Stimulated activated CD8-positive, alpha-beta memory T cell treated with anti-CD3 and anti-CD28 coated beads, Interleukin-15, amount 100 ng/mL, for 1 hour (primary cell): ENCODE data around the gene GPX4.

Experiments
- DNase-seq: peaks from one replicate; pipeline ENCODE4 v3.0.0-alpha.2; 2020; ENCODE audit warnings: low read depth

GPX4 gene, protein sequence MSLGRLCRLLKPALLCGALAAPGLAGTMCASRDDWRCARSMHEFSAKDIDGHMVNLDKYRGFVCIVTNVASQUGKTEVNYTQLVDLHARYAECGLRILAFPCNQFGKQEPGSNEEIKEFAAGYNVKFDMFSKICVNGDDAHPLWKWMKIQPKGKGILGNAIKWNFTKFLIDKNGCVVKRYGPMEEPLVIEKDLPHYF

DNA sequence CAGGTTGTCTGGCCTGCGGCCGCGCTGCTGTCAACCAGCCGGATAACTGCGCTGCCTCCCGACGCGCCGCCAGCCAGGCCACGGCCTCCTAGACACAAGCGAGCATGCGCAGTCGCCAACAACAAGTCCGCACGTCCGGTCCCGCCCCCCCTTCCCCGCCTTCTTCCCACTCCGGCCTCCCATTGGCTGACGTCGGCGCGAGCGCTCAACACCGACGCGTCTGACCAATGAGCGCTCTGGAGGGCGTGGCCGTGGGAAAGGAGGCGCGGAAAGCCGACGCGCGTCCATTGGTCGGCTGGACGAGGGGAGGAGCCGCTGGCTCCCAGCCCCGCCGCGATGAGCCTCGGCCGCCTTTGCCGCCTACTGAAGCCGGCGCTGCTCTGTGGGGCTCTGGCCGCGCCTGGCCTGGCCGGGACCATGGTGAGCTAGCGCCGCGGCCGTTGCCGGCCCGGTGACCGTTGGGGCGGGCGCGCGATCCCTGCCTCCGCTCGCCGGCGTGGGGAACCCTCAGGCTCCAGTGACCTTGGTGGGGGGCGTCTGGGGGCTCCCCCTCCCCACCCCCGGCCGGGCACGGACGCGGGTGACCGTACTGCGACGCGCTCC lies at the start of gene GPX4:
Gene GPX4 (plus strand): TSS at position 287 of the 603 bp plus-strand sequence. CDS start 50 bp downstream, at position 337.
- peak; percentile 98 for DNase-seq

DNA sequence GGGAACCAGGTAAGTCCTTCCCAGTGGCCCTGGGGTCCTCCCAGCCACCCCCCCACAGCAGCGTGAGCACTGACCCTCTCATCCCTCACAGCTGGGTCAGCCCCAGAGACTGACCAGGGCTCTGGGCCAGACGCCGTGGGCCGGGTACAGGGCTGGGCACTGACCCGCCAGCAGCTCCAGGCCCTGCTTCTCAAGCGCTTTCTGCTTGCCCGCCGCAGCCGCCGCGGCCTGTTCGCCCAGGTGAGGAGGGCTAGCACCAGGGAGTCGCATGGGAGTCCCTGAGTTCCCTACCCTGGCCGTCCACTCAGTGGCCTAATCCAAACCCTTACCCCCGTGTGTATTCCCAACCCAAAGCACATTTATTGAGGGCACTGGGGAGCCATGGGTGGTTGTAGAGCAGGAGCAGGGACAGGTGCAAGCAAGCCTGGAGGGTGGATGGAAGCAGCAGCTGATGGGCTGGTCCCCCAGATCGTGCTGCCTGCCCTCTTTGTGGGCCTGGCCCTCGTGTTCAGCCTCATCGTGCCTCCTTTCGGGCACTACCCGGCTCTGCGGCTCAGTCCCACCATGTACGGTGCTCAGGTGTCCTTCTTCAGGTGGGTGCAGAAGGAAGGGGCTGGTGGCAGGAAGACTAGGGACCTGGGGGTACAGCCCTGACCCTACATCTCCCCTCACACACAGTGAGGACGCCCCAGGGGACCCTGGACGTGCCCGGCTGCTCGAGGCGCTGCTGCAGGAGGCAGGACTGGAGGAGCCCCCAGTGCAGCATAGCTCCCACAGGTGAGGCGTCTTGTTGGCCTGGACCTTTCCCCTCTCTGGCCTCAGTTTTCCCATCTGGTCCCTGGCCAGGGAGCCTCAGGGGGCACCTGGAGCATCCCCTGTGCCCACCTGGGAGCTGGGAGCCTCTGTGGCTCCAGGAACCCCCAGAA lies 49.4 kb upstream of the GPX4 start:
- no peak for DNase-seq

DNA sequence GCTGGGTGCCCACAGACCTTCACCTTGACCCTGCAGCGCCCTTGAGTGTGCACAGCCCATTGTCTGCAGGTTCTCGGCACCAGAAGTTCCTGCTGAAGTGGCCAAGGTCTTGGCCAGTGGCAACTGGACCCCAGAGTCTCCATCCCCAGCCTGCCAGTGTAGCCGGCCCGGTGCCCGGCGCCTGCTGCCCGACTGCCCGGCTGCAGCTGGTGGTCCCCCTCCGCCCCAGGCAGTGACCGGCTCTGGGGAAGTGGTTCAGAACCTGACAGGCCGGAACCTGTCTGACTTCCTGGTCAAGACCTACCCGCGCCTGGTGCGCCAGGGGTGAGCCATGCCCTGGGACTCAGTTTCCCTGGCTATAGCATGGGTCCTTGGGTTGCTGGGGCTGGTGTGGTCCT lies 48.8 kb upstream of the GPX4 start:
- DNase-seq = no peak

DNA sequence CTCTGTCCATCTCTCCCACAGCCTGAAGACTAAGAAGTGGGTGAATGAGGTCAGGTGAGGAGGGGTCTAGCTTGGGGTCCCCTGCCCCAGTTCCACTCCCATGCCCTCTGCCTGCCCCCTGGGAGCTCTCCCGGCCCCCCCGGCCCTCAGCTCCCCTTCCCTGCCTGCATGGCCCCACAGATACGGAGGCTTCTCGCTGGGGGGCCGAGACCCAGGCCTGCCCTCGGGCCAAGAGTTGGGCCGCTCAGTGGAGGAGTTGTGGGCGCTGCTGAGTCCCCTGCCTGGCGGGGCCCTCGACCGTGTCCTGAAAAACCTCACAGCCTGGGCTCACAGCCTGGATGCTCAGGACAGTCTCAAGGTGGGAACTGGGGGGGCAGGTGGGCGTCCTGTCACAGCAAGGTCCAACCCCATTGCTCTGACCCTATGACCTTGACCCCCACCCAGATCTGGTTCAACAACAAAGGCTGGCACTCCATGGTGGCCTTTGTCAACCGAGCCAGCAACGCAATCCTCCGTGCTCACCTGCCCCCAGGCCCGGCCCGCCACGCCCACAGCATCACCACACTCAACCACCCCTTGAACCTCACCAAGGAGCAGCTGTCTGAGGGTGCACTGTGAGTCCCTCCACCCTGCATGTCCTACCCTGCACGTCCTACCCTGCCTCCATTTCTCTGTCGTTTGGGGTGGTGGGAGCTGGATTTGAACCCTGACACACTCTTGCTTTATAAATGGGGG lies 47.7 kb upstream of the GPX4 start:
- DNase-seq = no peak

DNA sequence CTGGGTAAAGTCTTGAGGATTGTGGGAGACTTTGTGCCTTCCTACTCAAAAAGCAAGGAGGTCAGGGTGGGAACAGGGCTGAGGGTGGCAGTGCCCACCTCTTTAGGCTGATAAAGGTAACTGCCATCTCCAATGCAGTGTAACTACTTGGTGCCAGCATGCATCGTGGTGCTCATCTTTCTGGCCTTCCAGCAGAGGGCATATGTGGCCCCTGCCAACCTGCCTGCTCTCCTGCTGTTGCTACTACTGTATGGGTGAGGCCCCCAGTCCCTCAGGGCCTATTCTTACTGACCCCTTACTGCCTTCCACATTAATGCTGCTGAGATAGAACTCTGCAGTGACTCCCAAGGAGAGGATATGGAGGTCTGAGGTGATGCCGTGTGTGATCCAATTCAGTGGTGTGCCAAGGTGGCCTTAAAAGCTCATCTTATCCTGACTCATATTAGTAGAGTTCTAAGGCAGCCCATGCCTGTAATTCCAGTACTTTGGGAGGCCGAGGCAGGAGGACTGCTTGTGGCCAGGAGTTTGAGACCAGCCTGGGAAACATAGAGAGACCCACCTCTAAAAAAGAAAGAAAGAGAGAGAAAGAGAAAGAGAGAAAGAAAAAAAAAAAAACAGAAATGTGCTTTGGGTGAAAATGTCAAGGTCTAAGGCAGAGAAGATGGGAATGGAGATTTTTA lies 46.5 kb upstream of the GPX4 start:
- no peak for DNase-seq

DNA sequence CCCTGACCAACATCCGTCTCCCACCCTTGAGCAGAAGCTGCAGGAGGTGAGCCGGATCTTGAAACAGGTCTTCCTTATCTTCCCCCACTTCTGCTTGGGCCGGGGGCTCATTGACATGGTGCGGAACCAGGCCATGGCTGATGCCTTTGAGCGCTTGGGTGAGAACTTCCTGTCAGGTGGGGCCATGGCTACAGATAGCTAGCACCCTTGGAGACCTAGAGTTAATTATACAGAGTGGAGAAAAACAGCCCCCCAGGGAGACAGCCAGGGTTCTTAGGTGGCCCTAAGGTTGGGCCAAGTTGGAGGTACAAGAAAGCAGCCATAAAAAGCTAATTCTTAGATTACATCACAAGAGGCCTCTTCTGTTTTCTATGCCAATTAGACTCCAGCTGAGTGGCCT lies 45.7 kb upstream of the GPX4 start:
- DNase-seq = no peak

DNA sequence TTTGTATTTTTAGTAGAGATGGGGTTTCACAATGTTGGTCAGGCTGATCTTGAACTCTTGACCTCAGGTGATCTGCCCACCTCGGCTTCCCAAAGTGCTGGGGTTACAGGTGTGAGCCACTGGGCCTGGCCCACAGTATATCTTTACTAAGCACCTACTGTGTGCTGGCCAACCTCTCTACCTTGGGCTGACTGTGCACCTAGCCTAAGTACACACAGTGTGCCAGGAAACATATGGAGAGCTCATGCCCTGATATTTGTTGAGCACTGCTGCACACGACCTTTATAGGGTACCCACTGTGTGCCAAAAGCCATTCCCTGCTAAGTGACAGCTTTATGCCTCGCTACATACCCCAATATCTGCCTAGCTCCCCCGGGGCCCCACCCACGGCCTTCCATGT lies 43.1 kb upstream of the GPX4 start:
- DNase-seq = no peak

DNA sequence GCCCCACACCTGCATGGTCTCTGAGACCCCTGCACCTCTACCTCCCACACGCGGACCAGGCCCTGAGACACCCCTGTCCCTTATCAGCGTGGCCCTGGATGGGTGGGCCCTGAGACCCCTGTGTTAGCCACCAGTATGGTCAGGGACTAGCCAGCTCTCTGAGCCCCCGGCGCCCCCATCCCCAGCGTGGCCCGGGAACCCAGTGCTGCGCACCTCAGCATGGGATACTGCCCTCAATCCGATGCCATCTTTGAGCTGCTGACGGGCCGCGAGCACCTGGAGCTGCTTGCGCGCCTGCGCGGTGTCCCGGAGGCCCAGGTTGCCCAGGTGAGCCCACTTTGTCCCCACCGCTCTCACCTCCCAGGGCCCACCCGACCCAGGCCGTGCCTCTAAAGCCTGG lies 41.8 kb upstream of the GPX4 start:
- no peak for DNase-seq

DNA sequence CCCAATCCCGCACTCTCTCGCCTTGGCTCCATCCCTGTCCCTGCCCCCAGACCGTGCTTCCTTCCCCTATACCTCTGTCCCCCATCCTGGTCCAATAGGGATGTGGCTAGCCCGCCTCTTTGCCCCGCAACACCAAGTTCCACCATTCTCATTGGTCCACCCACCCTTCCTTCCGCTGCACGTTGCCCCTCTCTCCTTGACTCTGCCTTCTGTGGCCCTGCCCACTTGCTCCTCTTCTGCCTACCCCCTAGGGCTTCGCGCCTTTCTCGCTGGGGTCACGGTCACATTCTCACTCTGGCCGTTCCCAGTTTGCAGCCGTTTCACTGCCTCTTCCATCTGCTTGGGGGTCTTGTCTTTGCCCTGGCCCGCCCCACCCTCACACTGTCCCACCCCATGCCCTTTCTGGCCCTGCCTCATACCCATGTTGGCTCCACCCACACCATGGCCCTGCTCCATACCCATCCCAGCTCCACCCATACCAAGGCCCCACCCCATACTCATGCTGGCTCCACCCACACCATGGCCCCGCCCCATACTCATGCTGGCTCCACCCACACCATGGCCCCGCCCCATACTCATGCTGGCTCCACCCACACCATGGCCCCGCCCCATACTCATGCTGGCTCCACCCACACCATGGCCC lies 41.3 kb upstream of the GPX4 start:
- no peak for DNase-seq

DNA sequence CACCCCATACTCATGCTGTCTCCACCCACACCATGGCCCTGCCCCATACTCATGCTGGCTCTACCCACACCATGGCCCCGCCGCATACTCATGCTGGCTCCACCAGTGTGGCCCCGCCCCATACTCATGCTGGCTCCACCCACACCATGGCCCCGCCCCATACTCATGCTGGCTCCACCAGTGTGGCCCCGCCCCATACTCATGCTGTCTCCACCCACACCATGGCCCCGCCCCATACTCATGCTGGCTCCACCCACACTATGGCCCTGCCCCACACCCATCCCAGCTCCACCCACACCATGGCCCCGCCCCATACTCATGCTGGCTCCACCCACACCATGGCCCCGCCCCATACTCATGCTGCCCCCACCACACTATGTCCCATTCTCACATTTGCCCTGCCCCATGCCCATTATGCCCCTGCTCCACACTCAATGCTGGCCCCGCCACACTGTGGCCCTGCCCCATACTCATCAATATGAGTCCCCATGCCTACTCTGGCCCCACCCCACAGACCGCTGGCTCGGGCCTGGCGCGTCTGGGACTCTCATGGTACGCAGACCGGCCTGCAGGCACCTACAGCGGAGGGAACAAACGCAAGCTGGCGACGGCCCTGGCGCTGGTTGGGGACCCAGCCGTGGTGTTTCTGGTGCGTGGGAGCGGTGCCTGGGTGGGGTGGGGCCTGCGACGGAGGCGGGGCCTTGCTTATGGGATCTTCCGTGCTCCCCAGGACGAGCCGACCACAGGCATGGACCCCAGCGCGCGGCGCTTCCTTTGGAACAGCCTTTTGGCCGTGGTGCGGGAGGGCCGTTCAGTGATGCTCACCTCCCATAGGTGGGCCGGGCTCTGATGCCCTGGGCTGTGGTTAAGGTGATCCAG lies 40.5 kb upstream of the GPX4 start:
- no peak for DNase-seq

DNA sequence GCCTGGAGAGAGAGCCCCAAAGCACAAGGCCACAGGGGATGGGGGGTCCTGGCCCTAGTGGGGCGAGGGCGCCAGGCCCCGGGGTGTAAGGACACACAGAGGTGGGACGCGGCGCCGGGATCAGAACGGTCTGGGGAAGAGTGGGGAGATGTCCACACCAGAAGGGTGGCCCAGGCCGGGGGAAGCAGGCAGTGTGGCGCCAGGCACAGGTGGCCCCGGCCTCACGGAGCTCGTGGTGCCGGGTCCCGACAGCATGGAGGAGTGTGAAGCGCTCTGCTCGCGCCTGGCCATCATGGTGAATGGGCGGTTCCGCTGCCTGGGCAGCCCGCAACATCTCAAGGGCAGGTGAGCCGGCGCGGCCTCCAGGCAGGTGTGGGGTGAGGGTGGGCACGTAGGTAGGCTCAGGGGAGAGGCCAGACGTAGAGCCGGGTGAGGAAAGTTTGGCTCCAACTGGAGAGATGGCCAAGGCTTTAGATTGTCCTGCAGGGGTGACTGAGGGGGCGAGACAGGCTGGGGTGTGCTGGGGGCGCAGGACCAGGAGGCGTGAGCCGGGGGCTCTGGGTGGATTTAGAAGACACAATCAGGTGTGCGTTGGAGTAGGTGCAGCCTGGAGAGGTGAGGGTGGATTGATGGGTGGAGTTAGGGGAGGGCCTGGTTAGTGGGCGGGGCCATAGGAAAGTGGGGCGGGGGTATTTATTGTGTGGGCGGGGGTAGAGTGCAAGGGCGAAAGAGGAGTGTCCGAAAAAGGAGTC lies 39.7 kb upstream of the GPX4 start:
- no peak for DNase-seq

DNA sequence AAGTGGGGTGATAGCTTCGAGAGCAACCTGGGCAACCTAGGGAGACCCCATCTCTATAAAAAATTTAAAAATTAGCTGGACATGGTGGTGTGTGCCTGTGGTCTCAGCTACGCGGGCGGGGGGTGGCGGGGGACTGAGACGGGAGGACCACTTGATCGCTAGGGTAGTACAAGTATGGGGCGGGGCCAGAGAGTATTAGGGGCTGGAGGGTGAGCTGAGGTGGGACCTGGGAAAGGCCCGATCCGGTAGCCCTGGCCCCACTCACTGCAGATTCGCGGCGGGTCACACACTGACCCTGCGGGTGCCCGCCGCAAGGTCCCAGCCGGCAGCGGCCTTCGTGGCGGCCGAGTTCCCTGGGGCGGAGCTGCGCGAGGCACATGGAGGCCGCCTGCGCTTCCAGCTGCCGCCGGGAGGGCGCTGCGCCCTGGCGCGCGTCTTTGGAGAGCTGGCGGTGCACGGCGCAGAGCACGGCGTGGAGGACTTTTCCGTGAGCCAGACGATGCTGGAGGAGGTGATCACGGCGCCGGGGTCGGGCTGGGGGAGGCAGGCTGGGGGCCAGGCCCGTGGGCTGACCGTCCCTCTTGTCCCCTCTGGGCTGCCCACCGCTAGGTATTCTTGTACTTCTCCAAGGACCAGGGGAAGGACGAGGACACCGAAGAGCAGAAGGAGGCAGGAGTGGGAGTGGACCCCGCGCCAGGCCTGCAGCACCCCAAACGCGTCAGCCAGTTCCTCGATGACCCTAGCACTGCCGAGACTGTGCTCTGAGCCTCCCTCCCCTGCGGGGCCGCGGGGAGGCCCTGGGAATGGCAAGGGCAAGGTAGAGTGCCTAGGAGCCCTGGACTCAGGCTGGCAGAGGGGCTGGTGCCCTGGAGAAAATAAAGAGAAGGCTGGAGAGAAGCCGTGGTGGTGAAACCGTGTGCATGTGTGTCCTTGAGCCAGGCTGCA lies 38.9 kb upstream of the GPX4 start:
- DNase-seq = no peak

DNA sequence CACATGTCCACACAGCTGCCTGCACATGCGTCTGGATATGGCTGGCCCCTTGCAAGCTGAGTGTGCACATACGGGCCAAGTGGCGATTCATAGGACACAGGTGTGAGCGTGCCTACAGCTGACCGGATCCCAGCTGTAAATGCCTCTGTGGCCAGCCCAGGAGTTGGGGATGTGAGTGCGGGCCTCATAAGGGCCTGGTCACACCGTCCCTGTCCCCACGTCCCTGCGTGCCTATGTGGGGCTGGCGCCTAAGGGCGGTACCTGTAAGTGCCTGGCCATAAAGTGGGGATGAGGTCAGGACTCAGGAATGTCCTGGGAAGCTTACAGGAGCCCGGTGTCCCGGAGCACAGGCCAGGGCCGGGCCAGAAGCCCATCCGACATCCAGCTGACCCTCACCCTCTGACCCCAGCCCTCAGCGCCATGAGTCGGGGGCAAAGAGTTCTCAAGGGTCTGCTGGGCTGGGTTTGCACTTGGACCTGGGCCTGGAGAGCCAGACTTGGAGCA lies 38.1 kb upstream of the GPX4 start:
- DNase-seq = no peak

DNA sequence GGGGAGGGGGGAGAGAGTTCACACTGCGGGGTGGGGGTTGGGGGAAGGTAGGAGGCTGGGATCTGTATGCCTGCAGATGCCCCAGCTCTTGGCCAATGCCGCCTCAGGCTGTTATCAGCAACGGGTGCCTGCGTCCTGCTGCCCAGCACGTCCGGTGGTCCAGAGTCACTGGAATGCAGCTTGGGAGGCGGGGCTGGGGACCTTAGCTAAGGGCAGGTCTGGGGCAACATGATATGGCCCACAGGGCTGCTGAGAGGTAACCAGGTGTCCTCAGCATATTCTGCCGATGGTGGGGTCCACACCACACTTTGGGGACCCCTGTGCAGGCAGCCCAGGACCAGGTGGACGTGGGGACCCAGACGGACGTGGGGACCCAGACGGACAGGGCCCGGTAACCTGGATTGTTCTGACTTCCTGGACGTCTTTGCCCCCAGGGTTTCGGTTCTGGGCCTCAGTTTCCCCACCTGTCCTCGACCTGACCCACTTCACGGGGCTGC lies 37.5 kb upstream of the GPX4 start:
- no peak for DNase-seq

DNA sequence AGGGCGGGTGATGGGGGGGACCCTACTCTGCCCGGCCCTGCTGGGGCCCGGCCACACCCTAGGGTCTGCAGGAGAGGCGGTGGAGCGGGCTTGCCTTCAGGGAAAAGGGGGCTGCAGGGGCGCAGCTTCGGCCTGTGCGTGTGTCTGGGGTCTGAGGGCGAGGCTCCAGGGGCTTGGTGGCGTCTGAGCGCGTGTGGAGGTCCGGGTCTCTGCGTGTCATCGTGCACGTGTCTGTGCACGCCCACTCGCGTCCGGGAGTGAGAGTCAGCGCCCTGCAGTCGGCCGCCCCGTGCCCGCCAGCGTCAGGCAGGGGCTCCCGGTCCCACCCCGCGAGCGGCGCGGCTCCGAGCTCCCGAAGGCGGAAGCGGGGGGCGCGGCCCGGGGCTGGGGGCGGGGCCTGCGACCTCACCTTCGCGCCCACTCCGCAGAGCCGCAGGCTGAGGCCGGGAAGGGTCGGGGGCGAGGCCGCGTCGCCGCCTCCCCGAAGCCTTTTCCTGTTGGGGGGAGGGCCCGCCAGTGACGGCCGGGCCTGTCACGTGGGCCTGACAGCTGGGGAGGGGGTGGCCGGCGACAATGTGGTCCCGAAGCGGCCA lies 37.0 kb upstream of the GPX4 start, which contains the start of gene ARHGAP45:
Gene ARHGAP45 (plus strand): TSS at position 420 of the 593 bp plus-strand sequence. CDS start 239 bp downstream, outside the sequence.
- DNase-seq = no peak

DNA sequence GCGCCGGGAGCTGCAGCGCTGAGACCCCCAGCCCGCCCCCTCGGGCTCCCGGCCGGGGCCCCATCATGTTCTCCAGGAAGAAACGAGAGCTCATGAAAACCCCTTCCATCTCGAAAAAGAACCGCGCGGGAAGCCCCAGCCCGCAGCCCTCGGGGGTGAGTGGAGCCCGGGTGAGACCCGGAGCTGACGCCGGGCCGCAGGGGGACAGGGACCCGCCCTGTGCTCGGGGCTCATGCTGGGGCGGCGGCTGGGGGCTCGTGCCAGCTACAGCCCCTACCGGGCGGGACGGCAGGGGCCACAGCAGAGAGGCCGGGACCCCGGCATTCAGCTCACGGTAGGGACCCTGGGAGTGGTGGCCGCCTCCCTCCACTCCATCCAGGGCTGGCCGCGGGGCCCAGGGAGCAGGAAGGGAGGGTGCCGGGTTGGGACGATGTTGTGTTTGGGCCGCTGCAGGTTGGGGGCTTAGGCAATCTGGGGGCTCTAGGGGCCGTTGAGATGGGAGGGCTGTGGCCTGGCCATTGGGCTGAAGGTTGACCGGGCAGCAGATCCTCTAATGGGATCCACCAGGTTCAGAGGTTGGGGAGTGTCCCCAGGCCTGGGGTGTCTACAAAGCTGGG lies 36.3 kb upstream of the GPX4 start:
- DNase-seq = no peak
